ENCODE data around the gene FAM237B. TPM values are rescaled to one million over a fixed set of nuclear protein-coding genes. Genes with fewer than 3 reads are reported as not detected.

The FAM237B gene
- total RNA-seq, 1 experiment from 2014 or later: not detected

DNA sequence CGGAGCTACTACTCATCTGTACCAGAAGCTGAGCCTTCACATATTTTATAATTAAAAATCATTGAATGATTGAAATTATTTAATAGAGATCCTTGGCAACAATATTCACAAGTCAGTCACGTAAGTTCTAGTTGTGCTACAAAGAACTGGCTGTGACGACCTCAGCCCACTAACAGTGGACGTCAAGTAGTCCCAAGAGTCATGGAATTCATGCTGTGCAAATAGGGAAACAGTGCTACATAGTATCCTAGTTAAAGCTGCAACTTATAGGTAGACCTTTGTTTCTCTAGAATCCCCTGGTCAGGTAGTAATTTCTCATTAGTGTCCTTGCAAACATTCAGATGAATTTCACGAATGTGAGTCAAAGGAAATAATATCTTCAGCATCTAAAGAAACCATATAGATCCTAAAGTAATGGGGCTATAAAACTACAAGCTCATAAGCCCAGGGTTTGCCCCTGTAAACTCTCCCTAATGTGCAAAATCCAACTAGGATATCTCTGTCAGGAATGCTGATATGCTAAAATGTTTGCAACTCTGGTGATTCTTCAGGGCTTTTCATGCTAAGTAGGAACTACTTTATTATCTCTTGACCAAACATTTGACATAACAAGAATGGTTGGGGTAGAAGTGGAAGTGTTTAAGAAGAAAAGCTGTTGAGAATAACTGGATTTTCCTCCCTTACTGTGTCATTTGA is 44.9 kb downstream of the FAM237B start:
- no peaks in the 10 kb centered on the region for H3K36me3 ChIP-seq (ENCODE audit: low read depth, low read length)
- H3K79me2 ChIP-seq (ENCODE audit: low read length): no peaks in the 10 kb centered on the region
- H3K27me3 ChIP-seq (ENCODE audit: low read length): no peaks in the 10 kb centered on the region
- H3K9me2 ChIP-seq (replicated peaks; ENCODE audit: low read length): no peaks in the 10 kb centered on the region
- no TSS peak for BruUV-seq (replicated peaks)
- DNase-seq (no peak), ATAC-seq (0 out of 2 replicates have a peak, but pooled peaks have one; percentile 39)
- no peak overlapping the region for H3K27ac ChIP-seq (ENCODE audit: low read length)
- H2AFZ ChIP-seq (ENCODE audit: low read length): no peak overlapping the region
- no peak overlapping the region for H3K9ac ChIP-seq (ENCODE audit: low read length)
- no peaks in the 10 kb centered on the region for H3K9me3 ChIP-seq (ENCODE audit: low read length)
- TF ChIP-seq EZH2phosphoT487 (IDR thresholded peaks at IDR 0.05; ENCODE audit: borderline replicate concordance, low read length) (no peak), EZH2 (IDR thresholded peaks at IDR 0.05; ENCODE audit: low read length, unreplicated experiment) (no peak)
- TF ChIP-seq, protein P1, sequence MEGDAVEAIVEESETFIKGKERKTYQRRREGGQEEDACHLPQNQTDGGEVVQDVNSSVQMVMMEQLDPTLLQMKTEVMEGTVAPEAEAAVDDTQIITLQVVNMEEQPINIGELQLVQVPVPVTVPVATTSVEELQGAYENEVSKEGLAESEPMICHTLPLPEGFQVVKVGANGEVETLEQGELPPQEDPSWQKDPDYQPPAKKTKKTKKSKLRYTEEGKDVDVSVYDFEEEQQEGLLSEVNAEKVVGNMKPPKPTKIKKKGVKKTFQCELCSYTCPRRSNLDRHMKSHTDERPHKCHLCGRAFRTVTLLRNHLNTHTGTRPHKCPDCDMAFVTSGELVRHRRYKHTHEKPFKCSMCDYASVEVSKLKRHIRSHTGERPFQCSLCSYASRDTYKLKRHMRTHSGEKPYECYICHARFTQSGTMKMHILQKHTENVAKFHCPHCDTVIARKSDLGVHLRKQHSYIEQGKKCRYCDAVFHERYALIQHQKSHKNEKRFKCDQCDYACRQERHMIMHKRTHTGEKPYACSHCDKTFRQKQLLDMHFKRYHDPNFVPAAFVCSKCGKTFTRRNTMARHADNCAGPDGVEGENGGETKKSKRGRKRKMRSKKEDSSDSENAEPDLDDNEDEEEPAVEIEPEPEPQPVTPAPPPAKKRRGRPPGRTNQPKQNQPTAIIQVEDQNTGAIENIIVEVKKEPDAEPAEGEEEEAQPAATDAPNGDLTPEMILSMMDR (conservative IDR thresholded peaks at IDR 0.05; ENCODE audit: low read depth, low read length): no peak
- intact Hi-C loops (cut with micrococcal nuclease): no loop called here
- peaks cover 13% of the 10 kb centered on the region for H3K4me1 ChIP-seq (ENCODE audit: insufficient read depth, low read length)
- H4K20me1 ChIP-seq (ENCODE audit: low read length): no peaks in the 10 kb centered on the region
- ChIA-PET CTCF (no interaction called here), POLR2A (ENCODE audit: unreplicated experiment) (interaction anchor here (0.7 to 0.9 kb wide), 2 partner anchors 28 to 34 kb away, joined by 3 read pairs; no protein-coding TSS in a partner anchor)
- H3K4me2 ChIP-seq (ENCODE audit: low read length): no peak overlapping the region
- H3F3A ChIP-seq (ENCODE audit: low read length, unreplicated experiment): no peaks in the 10 kb centered on the region
- no peak overlapping the region for H3K4me3 ChIP-seq (ENCODE audit: low read length)

DNA sequence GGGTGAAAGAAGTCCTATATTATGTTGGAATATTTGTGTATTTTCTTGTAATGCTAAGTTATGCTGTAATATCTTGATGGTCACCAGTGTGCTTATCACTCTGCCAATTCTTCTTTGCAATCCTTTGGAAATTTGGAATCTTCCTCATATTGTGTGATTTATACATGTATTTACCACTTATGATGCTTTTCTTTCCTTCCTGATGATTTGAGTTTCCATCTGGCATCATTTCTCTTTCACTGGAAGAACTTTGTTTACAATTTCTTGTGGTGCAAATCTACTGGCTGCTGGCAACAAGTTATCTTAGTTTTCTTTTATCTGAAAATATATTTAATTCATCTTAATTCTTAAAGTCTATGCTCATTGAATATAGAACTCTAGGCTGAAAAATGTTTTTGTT is 46.9 kb downstream of the FAM237B start:
- no peak overlapping the region for H3K4me2 ChIP-seq (ENCODE audit: low read length)
- no peaks in the 10 kb centered on the region for H3K9me2 ChIP-seq (replicated peaks; ENCODE audit: low read length)
- no peak for DNase-seq
- H3F3A ChIP-seq (ENCODE audit: low read length, unreplicated experiment): no peaks in the 10 kb centered on the region
- BruUV-seq (replicated peaks): no TSS peak
- TF ChIP-seq, protein P1 (conservative IDR thresholded peaks at IDR 0.05; ENCODE audit: low read depth, low read length): no peak
- TF ChIP-seq EZH2 (IDR thresholded peaks at IDR 0.05; ENCODE audit: low read length, unreplicated experiment) (no peak), EZH2phosphoT487 (IDR thresholded peaks at IDR 0.05; ENCODE audit: borderline replicate concordance, low read length) (no peak)
- no peaks in the 10 kb centered on the region for H3K27me3 ChIP-seq (ENCODE audit: low read length)
- H3K9ac ChIP-seq (ENCODE audit: low read length): no peak overlapping the region
- no peaks in the 10 kb centered on the region for H4K20me1 ChIP-seq (ENCODE audit: low read length)
- ATAC-seq: no peak
- H3K4me1 ChIP-seq (ENCODE audit: insufficient read depth, low read length): peaks cover 27% of the 10 kb centered on the region
- H3K36me3 ChIP-seq (ENCODE audit: low read depth, low read length): no peaks in the 10 kb centered on the region
- H3K4me3 ChIP-seq (ENCODE audit: low read length): no peak overlapping the region
- no peak overlapping the region for H2AFZ ChIP-seq (ENCODE audit: low read length)
- ChIA-PET POLR2A (ENCODE audit: unreplicated experiment) (no interaction called here), CTCF (no interaction called here)
- no peaks in the 10 kb centered on the region for H3K9me3 ChIP-seq (ENCODE audit: low read length)
- intact Hi-C loops (cut with micrococcal nuclease): no loop called here
- no peaks in the 10 kb centered on the region for H3K79me2 ChIP-seq (ENCODE audit: low read length)
- H3K27ac ChIP-seq (ENCODE audit: low read length): no peak overlapping the region

DNA sequence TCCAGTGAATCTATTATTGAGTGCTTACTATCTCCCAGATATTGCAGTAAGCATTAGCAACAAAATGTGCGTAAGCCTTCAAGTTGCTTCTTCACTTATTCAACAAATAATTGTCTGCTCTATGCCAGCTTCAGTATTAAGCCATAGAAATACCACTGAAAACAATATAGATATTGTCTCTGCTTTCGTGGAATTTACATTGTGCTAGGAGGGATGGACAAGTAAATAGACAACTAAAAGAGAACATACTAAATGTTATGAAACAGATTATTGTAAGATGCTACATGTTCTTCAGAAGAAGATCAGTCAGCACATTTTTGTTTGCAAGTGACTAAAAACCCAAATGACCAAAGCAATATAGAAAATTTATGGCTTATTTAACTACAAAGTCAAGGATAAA is 48.9 kb downstream of the FAM237B start:
- POLR2A ChIA-PET (ENCODE audit: unreplicated experiment): no interaction called here
- Histone ChIP-seq H3K4me1 (ENCODE audit: insufficient read depth, low read length) (peaks cover 30% of the 10 kb centered on the region), H3K9me3 (ENCODE audit: low read length) (no peaks in the 10 kb centered on the region), H3F3A (ENCODE audit: low read length, unreplicated experiment) (no peaks in the 10 kb centered on the region), H3K9me2 (replicated peaks; ENCODE audit: low read length) (no peaks in the 10 kb centered on the region), H3K36me3 (ENCODE audit: low read depth, low read length) (no peaks in the 10 kb centered on the region), H3K4me3 (ENCODE audit: low read length) (no peak overlapping the region), H3K4me2 (ENCODE audit: low read length) (peak overlapping the region; percentile 10; the same call in 1 of the 2 replicates), H3K79me2 (ENCODE audit: low read length) (no peaks in the 10 kb centered on the region), H4K20me1 (ENCODE audit: low read length) (no peaks in the 10 kb centered on the region), H3K27ac (ENCODE audit: low read length) (no peak overlapping the region), H3K9ac (ENCODE audit: low read length) (no peak overlapping the region), H2AFZ (ENCODE audit: low read length) (no peak overlapping the region), H3K27me3 (ENCODE audit: low read length) (no peaks in the 10 kb centered on the region)
- CTCF ChIA-PET: interaction anchor here (1.2 kb wide), 1 partner anchor 156 kb away, joined by 4 read pairs; no protein-coding TSS in a partner anchor
- DNase-seq (no peak), ATAC-seq (no peak)
- TF ChIP-seq, protein P1 (conservative IDR thresholded peaks at IDR 0.05; ENCODE audit: low read depth, low read length): no peak
- TF ChIP-seq EZH2 (IDR thresholded peaks at IDR 0.05; ENCODE audit: low read length, unreplicated experiment): no peak
- no peak for TF ChIP-seq EZH2phosphoT487 (IDR thresholded peaks at IDR 0.05; ENCODE audit: borderline replicate concordance, low read length)
- intact Hi-C loops (cut with micrococcal nuclease): no loop called here
- BruUV-seq (replicated peaks): no TSS peak

Measured in PC-3 (cell line).